DMS53 treated with DMSO at 0.1 percent for 48 hours (cell line): Measurements from ENCODE around the gene ZNF443.
"Not testable (repeated sequence)": the region's sequence is repeated elsewhere in the genome, so short reads cannot be mapped to it uniquely, and the experiment has no call there.

ENCODE experiments used
- DNase-seq: peaks from one replicate; lab custom pipeline; 2025; ENCODE audit not compliant: unreplicated experiment; lab: John Stamatoyannopoulos, UW

ZNF443 gene

GRCh38 chr19:12425236-12425887 is 15.5 kb downstream of the ZNF443 start:
- DNase-seq, result no peak

- DNase-seq, result not testable (repeated sequence)
Measured at GRCh38 chr19:12417273-12417672, 23.5 kb downstream of the ZNF443 start.

- DNase-seq, result no peak
Measured at GRCh38 chr19:12411893-12412292, 28.9 kb downstream of the ZNF443 start.

- DNase-seq, result peak; percentile 93
Measured at GRCh38 chr19:12400633-12401502, 40.0 kb downstream of the ZNF443 start, which contains the start of gene ZNF799. Gene ZNF799 (minus strand): TSS chr19:12401271. CDS start chr19:12401070, 201 bp downstream.

- DNase-seq, result peak; percentile 1
Measured at GRCh38 chr19:12399901-12400632, 40.8 kb downstream of the ZNF443 start.

- not testable (repeated sequence) for DNase-seq
Measured at GRCh38 chr19:12391148-12391547, 49.7 kb downstream of the ZNF443 start.

GRCh38 chr19:12386365-12386764 is 54.5 kb downstream of the ZNF443 start:
- DNase-seq, result not testable (repeated sequence)

- no peak for DNase-seq
Measured at GRCh38 chr19:12380444-12380737, 60.4 kb downstream of the ZNF443 start.

GRCh38 chr19:12379732-12380443 is 60.9 kb downstream of the ZNF443 start:
- DNase-seq, result no peak
